Caco-2 (cell line): ENCODE results near the gene GLYATL2. TPM values are rescaled to one million over a fixed set of nuclear protein-coding genes. Genes with fewer than 3 reads are reported as not detected.

Experiments
- BruUV-seq: library from RNA; stranded (reverse); fragments of 400-500 nt; replicated peaks from 2 replicates; lab custom pipeline; 2021; lab: Mats Ljungman, UMichigan
- CTCF ChIA-PET: fragments of 300-600 bp; sonication (Branson Sonifier 250); formaldehyde crosslinking; loops from one replicate; lab custom pipeline; 2022; ENCODE audit warnings: antibody characterized with exemption; lab: Charles Lee
- POLR2A ChIA-PET: fragments of 300-600 bp; sonication (Branson Sonifier 250); formaldehyde crosslinking; loops from one replicate; lab custom pipeline; 2022; ENCODE audit warnings: antibody characterized with exemption; lab: Charles Lee
- DNase-seq, 2 experiments: peaks; one replicate each; pipeline versions ENCODE4 v3.0.0 to v3.0.0-alpha.2; 2020 to 2022
- H3K27me3 ChIP-seq: replicated peaks from 2 replicates; pipeline ENCODE4 v1.6.0; 2011; ENCODE audit warnings: low read length; ENCODE audit not compliant: control insufficient read depth, insufficient read depth
- H3K36me3 ChIP-seq: 2 replicates; pipeline ENCODE4 v1.5.1; 2011; ENCODE audit warnings: low read length; ENCODE audit not compliant: control insufficient read depth, insufficient read depth
- H3K4me1 ChIP-seq: fragments of 250-450 bp; sonication (Bioruptor Pico); 2 replicates; pipeline ENCODE4 v1.5.1; 2020; ENCODE audit warnings: mild to moderate bottlenecking
- H3K4me3 ChIP-seq: 2 replicates; pipeline ENCODE4 v1.5.1; 2011; ENCODE audit warnings: low read depth, mild to moderate bottlenecking, control low read depth, low read length
- H3K9me3 ChIP-seq: fragments of 250-450 bp; sonication (Bioruptor Pico); 2 replicates; pipeline ENCODE4 v1.5.1; 2020; ENCODE audit warnings: mild to moderate bottlenecking, moderate library complexity
- H3K27ac Mint-ChIP-seq: one replicate; pipeline ENCODE4 v1.8.0; 2022; ENCODE audit warnings: mixed read lengths; ENCODE audit not compliant: unreplicated experiment
- H3K27me3 Mint-ChIP-seq: one replicate; pipeline ENCODE4 v1.8.0; 2022; ENCODE audit warnings: mixed read lengths; ENCODE audit not compliant: insufficient read depth, unreplicated experiment
- H3K36me3 Mint-ChIP-seq: one replicate; pipeline ENCODE4 v1.8.0; 2022; ENCODE audit warnings: mild to moderate bottlenecking, mixed read lengths; ENCODE audit not compliant: insufficient read depth, unreplicated experiment
- H3K4me1 Mint-ChIP-seq: one replicate; pipeline ENCODE4 v1.8.0; 2022; ENCODE audit warnings: low read depth, mixed read lengths; ENCODE audit not compliant: unreplicated experiment
- H3K4me3 Mint-ChIP-seq: one replicate; pipeline ENCODE4 v1.8.0; 2022; ENCODE audit warnings: mild to moderate bottlenecking, moderate library complexity, mixed read lengths; ENCODE audit not compliant: unreplicated experiment
- H3K9me3 Mint-ChIP-seq: one replicate; pipeline ENCODE4 v1.8.0; 2022; ENCODE audit warnings: mixed read lengths; ENCODE audit not compliant: unreplicated experiment
- intact Hi-C: fragments of 100-400 bp; cut with micrococcal nuclease; formaldehyde crosslinking; loops from one replicate; pipeline ENCODE4 v1.10.0; 2022; ENCODE audit not compliant: unreplicated experiment
- total RNA-seq: library from RNA; stranded (reverse); gene quantifications from 2 replicates; pipeline ENCODE4 v1.2.3, GENCODE V29; 2022
- TF ChIP-seq, protein P1 (sequence below), 2 experiments: fragments of 200-600 bp in 1 of 2; IDR thresholded peaks; 1 replicate in 1 of 2; 2 replicates in 1 of 2; pipeline versions ENCODE4 v1.5.1 to v1.8.0; 2011 to 2022; ENCODE audit warnings: antibody characterized with exemption in 1 of 2, control low read depth in 1 of 2, inconsistent platforms in 1 of 2, low read depth in 1 of 2, low read length in 1 of 2, mild to moderate bottlenecking in 1 of 2, moderate library complexity in 1 of 2; ENCODE audit not compliant: insufficient read depth in 1 of 2, severe bottlenecking in 1 of 2, unreplicated experiment in 1 of 2

Gene GLYATL2
- total RNA-seq, 1 experiment from 2014 or later = not detected

DNA sequence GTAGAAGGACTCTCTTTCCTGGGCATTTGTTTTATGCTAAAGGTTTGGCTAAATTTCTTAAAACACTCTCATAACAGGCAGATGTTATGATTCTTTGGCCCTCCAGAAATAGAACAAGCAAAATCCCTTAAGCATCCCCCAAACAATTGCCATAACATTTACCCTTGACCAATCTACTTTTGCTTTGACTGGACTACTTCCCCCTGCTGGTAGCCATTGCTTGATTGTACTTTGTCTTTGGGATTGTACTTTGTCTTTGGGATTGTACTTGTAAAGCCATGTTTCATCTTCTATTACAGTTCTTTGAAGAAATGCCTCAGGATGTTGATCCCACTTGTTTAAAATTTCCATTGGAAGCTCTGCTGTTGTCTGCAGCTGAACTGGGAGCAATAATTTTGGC, 59.5 kb downstream of the GLYATL2 start:
- CTCF ChIA-PET = no interaction called here
- peaks cover 4% of the 10 kb centered on the region for H3K4me1 Mint-ChIP-seq
- H3K9me3 Mint-ChIP-seq = peaks cover 24% of the 10 kb centered on the region
- BruUV-seq = no TSS peak
- H3K4me3 Mint-ChIP-seq = no peak overlapping the region
- H3K27ac Mint-ChIP-seq = no peak overlapping the region
- Histone ChIP-seq H3K4me3 (no peak overlapping the region), H3K27me3 (no peaks in the 10 kb centered on the region), H3K9me3 (peaks cover 9% of the 10 kb centered on the region; the same call in 1 of the 2 replicates), H3K4me1 (peaks cover 22% of the 10 kb centered on the region), H3K36me3 (no peaks in the 10 kb centered on the region)
- intact Hi-C loops = loop anchor here (5.0 kb wide), 2 partner anchors 38 to 78 kb away; no protein-coding TSS in a partner anchor
- H3K27me3 Mint-ChIP-seq = no peaks in the 10 kb centered on the region
- H3K36me3 Mint-ChIP-seq = no peaks in the 10 kb centered on the region
- TF ChIP-seq, protein P1, sequence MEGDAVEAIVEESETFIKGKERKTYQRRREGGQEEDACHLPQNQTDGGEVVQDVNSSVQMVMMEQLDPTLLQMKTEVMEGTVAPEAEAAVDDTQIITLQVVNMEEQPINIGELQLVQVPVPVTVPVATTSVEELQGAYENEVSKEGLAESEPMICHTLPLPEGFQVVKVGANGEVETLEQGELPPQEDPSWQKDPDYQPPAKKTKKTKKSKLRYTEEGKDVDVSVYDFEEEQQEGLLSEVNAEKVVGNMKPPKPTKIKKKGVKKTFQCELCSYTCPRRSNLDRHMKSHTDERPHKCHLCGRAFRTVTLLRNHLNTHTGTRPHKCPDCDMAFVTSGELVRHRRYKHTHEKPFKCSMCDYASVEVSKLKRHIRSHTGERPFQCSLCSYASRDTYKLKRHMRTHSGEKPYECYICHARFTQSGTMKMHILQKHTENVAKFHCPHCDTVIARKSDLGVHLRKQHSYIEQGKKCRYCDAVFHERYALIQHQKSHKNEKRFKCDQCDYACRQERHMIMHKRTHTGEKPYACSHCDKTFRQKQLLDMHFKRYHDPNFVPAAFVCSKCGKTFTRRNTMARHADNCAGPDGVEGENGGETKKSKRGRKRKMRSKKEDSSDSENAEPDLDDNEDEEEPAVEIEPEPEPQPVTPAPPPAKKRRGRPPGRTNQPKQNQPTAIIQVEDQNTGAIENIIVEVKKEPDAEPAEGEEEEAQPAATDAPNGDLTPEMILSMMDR (IDR thresholded peaks at IDR 0.05; ENCODE audit: insufficient read depth in 1 of 2, low read depth in 1 of 2, low read length in 1 of 2, severe bottlenecking in 1 of 2, unreplicated experiment in 1 of 2) = peak; percentile 13 to 26
- POLR2A ChIA-PET = no interaction called here
- no peak for DNase-seq

Other genes starting within 250 kb of the GLYATL2 start
- gene CNTF, start 222.0 kb downstream of the GLYATL2 start, total RNA-seq = 3.3 and 3.6 TPM in 2 replicates
- gene GLYAT, start 112.8 kb downstream of the GLYATL2 start, total RNA-seq = not detected in 2 replicates
- gene GLYATL1, start 94.8 kb upstream of the GLYATL2 start, total RNA-seq = 1.5 and 4.0 TPM in 2 replicates
- gene GLYATL1B, start 241.6 kb upstream of the GLYATL2 start, total RNA-seq = not detected in 2 replicates